DOHH2 (cell line): ENCODE data around the gene LORICRIN.

ENCODE experiments used
- H3F3A ChIP-seq: fragments of 200-600 bp; sonication (generic), shearing (Covaris generic); 2 replicates; pipeline ENCODE4 v1.6.0; 2016; ENCODE audit warnings: antibody characterized with exemption, mild to moderate bottlenecking; ENCODE audit not compliant: control insufficient read depth, insufficient read depth
- H3K27ac ChIP-seq: fragments of 200-600 bp; sonication (generic); 2 replicates; pipeline ENCODE4 v1.5.1; 2014; ENCODE audit warnings: low read depth, mild to moderate bottlenecking, low read length, moderate library complexity
- H3K27me3 ChIP-seq: fragments of 200-600 bp; sonication (generic); 2 replicates; pipeline ENCODE4 v1.6.1; 2014; ENCODE audit warnings: mild to moderate bottlenecking, low read length, mixed read lengths; ENCODE audit not compliant: control insufficient read depth
- H3K36me3 ChIP-seq: fragments of 200-600 bp; sonication (generic); 2 replicates; pipeline ENCODE4 v1.6.1; 2014; ENCODE audit warnings: mild to moderate bottlenecking, low read length, moderate library complexity, mixed read lengths; ENCODE audit not compliant: control insufficient read depth
- H3K4me1 ChIP-seq: fragments of 200-600 bp; sonication (generic); 2 replicates; pipeline ENCODE4 v1.6.1; 2014; ENCODE audit warnings: mild to moderate bottlenecking, low read length, mixed read lengths; ENCODE audit not compliant: control insufficient read depth
- H3K4me2 ChIP-seq: fragments of 200-600 bp; sonication (generic); 2 replicates; pipeline ENCODE4 v1.6.0; 2014; ENCODE audit warnings: mild to moderate bottlenecking, low read length, moderate library complexity
- H3K4me3 ChIP-seq: fragments of 200-600 bp; sonication (generic); 2 replicates; pipeline ENCODE4 v1.5.1; 2014; ENCODE audit warnings: mild to moderate bottlenecking, low read length, mixed read lengths
- H3K79me2 ChIP-seq: fragments of 200-600 bp; sonication (generic); 2 replicates; pipeline ENCODE4 v1.6.1; 2014; ENCODE audit warnings: mild to moderate bottlenecking, low read length, mixed read lengths; ENCODE audit not compliant: control insufficient read depth
- H3K9me2 ChIP-seq: fragments of 200-600 bp; sonication (generic); replicated peaks from 2 replicates; pipeline ENCODE4 v1.6.1; 2014; ENCODE audit warnings: mild to moderate bottlenecking, low read length, mixed read lengths; ENCODE audit not compliant: control insufficient read depth
- H3K9me3 ChIP-seq: fragments of 200-600 bp; sonication (generic); 2 replicates; pipeline ENCODE4 v1.6.1; 2014; ENCODE audit warnings: antibody characterized with exemption, low read length, mixed read lengths; ENCODE audit not compliant: control insufficient read depth, insufficient read depth
- H4K20me1 ChIP-seq: fragments of 200-600 bp; sonication (generic); 2 replicates; pipeline ENCODE4 v1.6.0; 2014; ENCODE audit warnings: low read depth, mild to moderate bottlenecking, antibody characterized with exemption, low read length, moderate library complexity; ENCODE audit not compliant: control insufficient read depth, insufficient read depth
- EZH2phosphoT487 ChIP-seq: fragments of 200-600 bp; sonication (generic); IDR thresholded peaks from 2 replicates; pipeline ENCODE4 v1.6.1; 2017; ENCODE audit warnings: borderline replicate concordance, mild to moderate bottlenecking, antibody characterized with exemption, low read length, moderate library complexity, mixed read lengths
- TF ChIP-seq, protein P1 (sequence below): fragments of 200-600 bp; sonication (generic); IDR thresholded peaks from one replicate; pipeline ENCODE4 v1.5.1; 2014; ENCODE audit warnings: antibody characterized with exemption, mild to moderate bottlenecking, low read depth, low read length; ENCODE audit not compliant: poor library complexity, severe bottlenecking

The LORICRIN gene

DNA sequence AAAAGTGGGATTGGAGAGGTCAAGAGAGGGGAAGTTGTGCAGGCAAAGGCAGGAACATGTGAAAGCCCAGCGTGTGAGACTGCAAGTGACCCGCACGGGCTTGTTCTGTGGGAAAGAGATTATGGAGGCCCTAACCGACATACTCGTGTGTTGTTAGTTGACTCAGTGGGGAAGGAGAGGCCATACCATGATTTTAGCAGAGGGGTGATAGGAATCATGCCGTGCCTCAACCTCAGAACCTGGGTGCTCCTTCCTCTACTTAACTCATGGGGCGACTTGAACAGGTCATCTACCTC is 33.9 kb downstream of the LORICRIN start:
- H3F3A ChIP-seq: no peaks in the 10 kb centered on the region
- H3K79me2 ChIP-seq: no peaks in the 10 kb centered on the region
- TF ChIP-seq, protein P1, sequence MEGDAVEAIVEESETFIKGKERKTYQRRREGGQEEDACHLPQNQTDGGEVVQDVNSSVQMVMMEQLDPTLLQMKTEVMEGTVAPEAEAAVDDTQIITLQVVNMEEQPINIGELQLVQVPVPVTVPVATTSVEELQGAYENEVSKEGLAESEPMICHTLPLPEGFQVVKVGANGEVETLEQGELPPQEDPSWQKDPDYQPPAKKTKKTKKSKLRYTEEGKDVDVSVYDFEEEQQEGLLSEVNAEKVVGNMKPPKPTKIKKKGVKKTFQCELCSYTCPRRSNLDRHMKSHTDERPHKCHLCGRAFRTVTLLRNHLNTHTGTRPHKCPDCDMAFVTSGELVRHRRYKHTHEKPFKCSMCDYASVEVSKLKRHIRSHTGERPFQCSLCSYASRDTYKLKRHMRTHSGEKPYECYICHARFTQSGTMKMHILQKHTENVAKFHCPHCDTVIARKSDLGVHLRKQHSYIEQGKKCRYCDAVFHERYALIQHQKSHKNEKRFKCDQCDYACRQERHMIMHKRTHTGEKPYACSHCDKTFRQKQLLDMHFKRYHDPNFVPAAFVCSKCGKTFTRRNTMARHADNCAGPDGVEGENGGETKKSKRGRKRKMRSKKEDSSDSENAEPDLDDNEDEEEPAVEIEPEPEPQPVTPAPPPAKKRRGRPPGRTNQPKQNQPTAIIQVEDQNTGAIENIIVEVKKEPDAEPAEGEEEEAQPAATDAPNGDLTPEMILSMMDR: no peak
- TF ChIP-seq EZH2phosphoT487: no peak
- no peaks in the 10 kb centered on the region for H3K36me3 ChIP-seq
- H3K9me2 ChIP-seq: no peaks in the 10 kb centered on the region
- H3K9me3 ChIP-seq: no peaks in the 10 kb centered on the region
- H4K20me1 ChIP-seq: no peaks in the 10 kb centered on the region
- no peaks in the 10 kb centered on the region for H3K27me3 ChIP-seq
- H3K4me1 ChIP-seq: peaks cover 10% of the 10 kb centered on the region
- H3K4me2 ChIP-seq: no peak overlapping the region
- no peak overlapping the region for H3K27ac ChIP-seq
- H3K4me3 ChIP-seq: no peak overlapping the region

DNA sequence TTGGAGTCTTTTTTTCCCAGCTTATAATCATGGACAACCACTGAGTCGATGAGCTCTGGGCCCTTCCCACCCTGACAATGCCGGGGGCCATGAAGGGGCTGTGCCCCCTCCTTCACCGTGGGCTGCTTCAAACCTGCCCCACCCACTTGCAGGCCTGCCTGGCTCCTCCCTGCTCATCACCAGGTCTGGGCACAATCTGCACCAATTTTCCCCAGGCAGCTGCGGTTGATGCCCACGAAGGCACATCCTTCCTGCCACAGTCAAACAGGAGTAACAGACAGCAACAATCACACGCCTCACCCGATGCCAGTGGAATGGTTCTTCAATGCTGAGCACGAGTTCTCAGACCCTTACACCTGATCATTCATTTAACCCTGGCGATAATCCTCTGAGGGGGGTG is 34.4 kb downstream of the LORICRIN start:
- no peak overlapping the region for H3K27ac ChIP-seq
- no peak for TF ChIP-seq EZH2phosphoT487
- TF ChIP-seq, protein P1: no peak
- no peaks in the 10 kb centered on the region for H4K20me1 ChIP-seq
- no peaks in the 10 kb centered on the region for H3K27me3 ChIP-seq
- no peak overlapping the region for H3K4me2 ChIP-seq
- H3K9me2 ChIP-seq: no peaks in the 10 kb centered on the region
- H3K4me1 ChIP-seq: peaks cover 10% of the 10 kb centered on the region
- H3K79me2 ChIP-seq: no peaks in the 10 kb centered on the region
- H3K4me3 ChIP-seq: no peak overlapping the region
- H3K9me3 ChIP-seq: no peaks in the 10 kb centered on the region
- H3K36me3 ChIP-seq: no peaks in the 10 kb centered on the region
- H3F3A ChIP-seq: no peaks in the 10 kb centered on the region

DNA sequence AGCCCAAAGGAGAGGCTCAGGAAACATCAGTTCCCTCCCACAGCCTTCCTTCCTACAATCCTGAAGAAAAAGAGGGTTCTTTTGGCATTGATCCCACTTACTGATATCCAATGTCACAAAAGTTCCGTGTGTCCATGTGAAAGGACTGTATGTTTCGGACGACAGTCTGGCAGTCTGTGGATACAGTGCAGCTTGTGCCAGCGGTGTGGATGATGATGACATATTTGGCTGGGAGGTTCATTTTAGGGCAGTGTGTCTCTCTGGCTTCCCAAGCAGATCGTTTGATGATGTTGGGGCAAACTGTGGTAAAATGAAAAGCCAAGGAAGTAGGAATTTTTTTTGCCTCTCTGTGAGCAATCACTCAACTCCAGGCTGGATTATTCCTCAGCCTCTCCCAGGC is 42.8 kb downstream of the LORICRIN start:
- TF ChIP-seq, protein P1: no peak
- TF ChIP-seq EZH2phosphoT487: no peak

GRCh38 chr1:153305682-153306081 is 46.2 kb downstream of the LORICRIN start:
- TF ChIP-seq EZH2phosphoT487: no peak
- TF ChIP-seq, protein P1: no peak
- peaks cover 5% of the 10 kb centered on the region; the same call in 1 of the 2 replicates for H3K27me3 ChIP-seq

More for the DNA sequence above, 42.8 kb downstream of the LORICRIN start:
- Histone ChIP-seq H3K27me3 (0 out of 2 replicates have a peak, but pooled peaks cover 3% of the 10 kb centered on the region), H3K79me2 (no peaks in the 10 kb centered on the region), H3K9me3 (no peaks in the 10 kb centered on the region), H3K4me2 (no peak overlapping the region), H4K20me1 (no peaks in the 10 kb centered on the region), H3K27ac (no peak overlapping the region), H3F3A (no peaks in the 10 kb centered on the region), H3K9me2 (no peaks in the 10 kb centered on the region), H3K4me1 (no peaks in the 10 kb centered on the region), H3K36me3 (no peaks in the 10 kb centered on the region), H3K4me3 (no peak overlapping the region)

More at GRCh38 chr1:153305682-153306081, 46.2 kb downstream of the LORICRIN start:
- no peaks in the 10 kb centered on the region for H3K9me2 ChIP-seq
- H3F3A ChIP-seq: no peaks in the 10 kb centered on the region
- no peak overlapping the region for H3K4me3 ChIP-seq
- no peaks in the 10 kb centered on the region for H3K4me1 ChIP-seq
- H3K79me2 ChIP-seq: no peaks in the 10 kb centered on the region
- no peaks in the 10 kb centered on the region for H4K20me1 ChIP-seq
- no peak overlapping the region for H3K27ac ChIP-seq
- no peak overlapping the region for H3K4me2 ChIP-seq
- H3K9me3 ChIP-seq: no peaks in the 10 kb centered on the region
- no peaks in the 10 kb centered on the region for H3K36me3 ChIP-seq
